ENCODE measurements around the gene SPATA2L.

- no peak for TF ChIP-seq POLR2A (IDR thresholded peaks at IDR 0.05; ENCODE audit: low read depth, low read length)
- TF ChIP-seq, protein P1, sequence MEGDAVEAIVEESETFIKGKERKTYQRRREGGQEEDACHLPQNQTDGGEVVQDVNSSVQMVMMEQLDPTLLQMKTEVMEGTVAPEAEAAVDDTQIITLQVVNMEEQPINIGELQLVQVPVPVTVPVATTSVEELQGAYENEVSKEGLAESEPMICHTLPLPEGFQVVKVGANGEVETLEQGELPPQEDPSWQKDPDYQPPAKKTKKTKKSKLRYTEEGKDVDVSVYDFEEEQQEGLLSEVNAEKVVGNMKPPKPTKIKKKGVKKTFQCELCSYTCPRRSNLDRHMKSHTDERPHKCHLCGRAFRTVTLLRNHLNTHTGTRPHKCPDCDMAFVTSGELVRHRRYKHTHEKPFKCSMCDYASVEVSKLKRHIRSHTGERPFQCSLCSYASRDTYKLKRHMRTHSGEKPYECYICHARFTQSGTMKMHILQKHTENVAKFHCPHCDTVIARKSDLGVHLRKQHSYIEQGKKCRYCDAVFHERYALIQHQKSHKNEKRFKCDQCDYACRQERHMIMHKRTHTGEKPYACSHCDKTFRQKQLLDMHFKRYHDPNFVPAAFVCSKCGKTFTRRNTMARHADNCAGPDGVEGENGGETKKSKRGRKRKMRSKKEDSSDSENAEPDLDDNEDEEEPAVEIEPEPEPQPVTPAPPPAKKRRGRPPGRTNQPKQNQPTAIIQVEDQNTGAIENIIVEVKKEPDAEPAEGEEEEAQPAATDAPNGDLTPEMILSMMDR (IDR thresholded peaks at IDR 0.05 in 2 of 3, conservative IDR thresholded peaks at IDR 0.05 in 1 of 3; ENCODE audit: control insufficient read depth in 2 of 3, extremely low read depth in 1 of 3, insufficient read depth in 1 of 3, low read depth in 3 of 3, low read length in 3 of 3), result no peak
- TF ChIP-seq FOS (IDR thresholded peaks at IDR 0.05; ENCODE audit: borderline replicate concordance, extremely low read depth, insufficient read length), result no peak
- TF ChIP-seq TCF12 (IDR thresholded peaks at IDR 0.05; ENCODE audit: low read depth, low read length), result no peak
- TF ChIP-seq MEF2A (IDR thresholded peaks at IDR 0.05; ENCODE audit: insufficient read depth, low read depth, low read length), result no peak
- TF ChIP-seq ZNF687 (IDR thresholded peaks at IDR 0.05), result no peak
- no peak for TF ChIP-seq LARP7 (IDR thresholded peaks at IDR 0.05)
- TF ChIP-seq ZNF274 (IDR thresholded peaks at IDR 0.05; ENCODE audit: insufficient read depth, insufficient read length), result no peak
- TF ChIP-seq TAF1 (IDR thresholded peaks at IDR 0.05; ENCODE audit: borderline replicate concordance, low read depth, low read length), result no peak
- no peak for TF ChIP-seq NBN (IDR thresholded peaks at IDR 0.05)
These were observed 46.4 kb downstream of the SPATA2L start for GRCh38 chr16:89655062-89655643.
